Stimulated activated naive CD8-positive, alpha-beta T cell treated with anti-CD3 and anti-CD28 coated beads, Interleukin-15, Interleukin-2, amounts not matched to agents 100 U/mL and 50 U/mL, for 24 hours (primary cell): Measurements from ENCODE around the gene DENND11.

Source experiments
- ATAC-seq: fragments of 150-1000 bp; cut with Tn5 transposase; one replicate; pipeline ENCODE4 v1.10.0; 2021
- DNase-seq: peaks from one replicate; pipeline ENCODE4 v3.0.0; 2021

Gene DENND11

DNA sequence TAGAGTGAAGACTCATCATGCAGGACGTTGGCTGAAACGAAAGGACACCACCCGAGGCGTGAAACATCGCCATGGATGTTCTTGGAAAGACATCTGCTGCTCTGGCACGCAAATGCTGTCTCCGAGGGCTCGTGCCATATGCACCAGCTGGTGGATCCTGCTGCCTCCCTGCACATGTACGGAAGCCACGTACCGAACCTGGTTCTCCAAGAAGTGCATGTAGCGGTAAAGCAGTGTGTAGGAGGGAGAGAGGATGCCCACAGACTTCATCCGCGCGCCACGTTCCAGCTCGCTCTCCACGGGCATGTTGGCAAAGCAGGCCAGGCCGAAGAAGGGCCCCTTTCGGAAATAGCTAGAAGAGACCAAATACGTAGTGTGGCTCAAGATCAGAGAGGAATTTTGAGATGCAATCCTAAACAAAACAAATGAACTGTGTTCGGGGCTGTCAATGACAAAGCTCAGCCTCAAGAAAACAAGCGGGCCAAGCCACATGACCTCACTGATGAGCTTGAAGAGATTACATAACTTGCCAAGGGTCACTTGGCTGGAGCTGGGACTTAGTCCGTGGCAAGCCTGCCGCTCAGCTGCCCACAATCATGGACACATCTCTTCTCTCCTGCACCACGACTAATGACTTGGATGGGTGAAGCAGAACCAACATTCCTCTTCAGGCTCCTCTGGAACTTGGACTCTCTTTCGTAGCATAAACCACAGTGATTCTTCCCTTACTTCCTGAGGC, 16.5 kb downstream of the DENND11 start:
- DNase-seq, result no peak
- ATAC-seq, result no peak

DNA sequence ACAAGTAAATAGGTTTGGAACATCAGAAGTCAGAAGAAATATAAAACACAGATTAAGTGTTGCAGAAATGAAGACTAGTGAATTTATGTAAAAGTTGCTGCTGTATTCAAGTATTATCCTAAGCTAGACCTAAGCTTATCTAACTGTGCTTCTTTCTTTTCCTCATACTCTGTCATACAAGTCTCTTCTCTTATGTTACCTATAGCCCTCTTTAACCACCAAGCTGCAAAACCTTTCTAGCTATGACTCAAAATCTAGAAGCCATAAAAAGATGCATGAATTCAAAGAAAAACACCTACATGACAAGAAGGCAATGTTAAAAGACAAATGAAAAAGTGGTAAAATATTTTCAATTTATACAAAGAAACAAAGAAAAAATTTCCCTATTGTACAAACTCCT, 23.0 kb downstream of the DENND11 start:
- DNase-seq (no peak), ATAC-seq (peak; percentile 55)

DNA sequence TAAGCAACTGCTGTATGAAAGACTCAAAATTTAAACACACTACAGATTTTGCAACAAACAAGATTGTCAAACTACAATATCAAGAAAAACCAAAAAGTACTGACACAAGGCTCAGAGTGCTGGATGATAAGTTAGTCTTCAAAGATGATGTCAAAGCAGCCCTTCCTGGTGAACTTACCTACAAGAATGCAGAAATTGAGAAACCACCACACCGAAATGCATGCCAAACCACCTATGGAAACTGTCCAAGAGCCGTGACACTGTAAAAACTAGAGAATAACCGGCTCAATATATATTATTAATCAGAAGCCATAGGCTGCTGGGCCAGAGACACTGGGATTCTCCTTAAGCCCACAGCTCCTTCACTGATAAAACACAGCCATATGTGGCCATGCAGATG, 25.3 kb downstream of the DENND11 start:
- DNase-seq (no peak), ATAC-seq (no peak)

DNA sequence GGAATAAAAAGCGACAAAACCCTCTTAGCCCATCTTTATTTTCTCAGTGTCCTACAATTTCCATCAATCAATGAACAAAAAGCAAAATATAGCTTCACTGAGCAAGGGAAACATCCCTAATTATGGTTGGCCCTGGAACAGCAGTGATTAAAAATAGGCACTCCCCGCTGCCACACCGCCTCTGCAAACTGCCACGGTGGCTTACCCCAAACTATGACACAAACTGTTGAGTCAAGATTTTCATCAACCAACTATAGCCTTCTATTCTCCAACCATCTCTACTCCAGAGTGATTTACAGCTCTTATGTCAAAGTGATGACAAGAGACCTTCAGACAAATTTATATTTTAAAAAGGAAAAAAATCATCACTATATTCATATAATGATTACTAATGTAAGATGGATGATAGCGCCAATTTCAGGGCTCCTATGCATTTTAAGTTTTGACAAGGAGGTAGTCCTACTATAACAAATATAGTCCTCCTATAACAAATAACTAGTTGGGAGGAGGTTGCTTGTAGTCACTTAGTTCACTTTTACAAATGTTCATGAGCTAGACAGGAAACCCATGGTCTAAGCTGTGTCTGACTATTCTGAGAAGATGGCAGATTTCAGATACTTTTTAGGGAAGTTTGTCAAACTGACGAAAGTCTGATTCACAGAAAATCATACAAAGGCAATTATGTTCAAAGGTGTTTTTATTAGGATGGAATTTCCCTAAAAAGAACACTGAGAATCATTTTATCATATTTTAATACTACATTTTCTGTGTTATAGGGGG, 26.3 kb downstream of the DENND11 start:
- peak; percentile 73 for ATAC-seq
- no peak for DNase-seq

DNA sequence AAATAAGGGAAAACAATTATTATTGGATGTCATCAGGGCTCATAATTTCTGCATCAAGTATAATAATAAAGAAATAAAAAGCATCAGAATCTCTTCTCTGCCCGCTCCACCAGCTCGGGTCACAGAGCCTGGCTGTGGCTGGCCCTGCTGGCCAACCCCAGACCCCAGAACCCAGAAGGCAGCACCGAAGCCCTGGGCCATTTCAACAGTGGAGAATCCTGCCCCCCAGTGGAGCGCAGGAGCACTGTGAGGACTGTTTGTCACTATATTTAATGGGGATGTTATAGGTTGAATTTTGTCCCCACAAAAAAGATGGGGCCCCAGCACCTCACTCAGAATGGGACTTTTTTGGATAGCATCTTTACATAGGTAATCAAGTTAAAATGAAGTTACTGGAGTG, 27.3 kb downstream of the DENND11 start:
- no peak for DNase-seq

DNA sequence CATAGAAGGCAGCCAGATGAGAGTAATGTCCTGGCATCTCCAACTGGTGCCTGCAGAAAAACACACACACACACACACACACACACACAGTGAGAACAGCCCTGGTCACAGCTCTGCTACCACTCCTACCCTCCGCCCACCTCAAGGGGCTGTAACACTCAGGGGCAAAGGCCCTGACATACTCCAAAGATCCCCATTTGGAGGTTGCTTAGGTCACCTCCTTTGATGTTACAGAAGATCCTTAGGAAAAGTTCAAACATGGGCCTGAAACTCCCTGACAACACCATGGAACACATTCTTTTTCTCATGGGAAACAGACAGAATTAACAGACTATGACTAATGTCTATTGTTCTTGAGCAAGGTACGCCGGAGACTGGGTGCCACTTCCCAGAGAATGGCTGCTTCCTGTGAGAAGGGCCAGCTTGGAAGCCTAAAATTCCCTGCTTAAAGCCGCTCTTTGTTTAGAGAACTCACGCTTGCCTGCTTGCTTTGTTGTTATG, 27.7 kb downstream of the DENND11 start:
- DNase-seq (no peak), ATAC-seq (no peak)

More for the DNA sequence above, 27.3 kb downstream of the DENND11 start:
- ATAC-seq, result no peak

DNA sequence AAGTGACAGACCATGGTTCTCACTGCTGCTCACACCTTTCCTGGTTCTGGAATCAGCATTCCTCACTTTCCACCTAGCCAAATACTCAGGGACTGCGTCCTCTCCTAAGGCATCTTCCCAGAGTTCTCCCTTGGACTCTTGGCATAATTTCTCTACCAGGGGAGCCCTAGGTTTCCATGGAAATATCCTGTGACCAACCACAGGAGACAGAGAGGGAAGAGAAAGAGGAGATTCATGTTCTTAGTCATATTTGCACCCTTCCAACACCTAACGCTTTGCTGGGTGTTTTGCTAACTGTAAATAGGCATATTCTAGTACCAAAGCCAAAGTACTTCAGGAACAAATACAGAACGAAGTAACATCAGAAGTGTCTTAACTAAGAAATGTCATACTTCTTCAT, 28.6 kb downstream of the DENND11 start:
- DNase-seq (no peak), ATAC-seq (no peak)

DNA sequence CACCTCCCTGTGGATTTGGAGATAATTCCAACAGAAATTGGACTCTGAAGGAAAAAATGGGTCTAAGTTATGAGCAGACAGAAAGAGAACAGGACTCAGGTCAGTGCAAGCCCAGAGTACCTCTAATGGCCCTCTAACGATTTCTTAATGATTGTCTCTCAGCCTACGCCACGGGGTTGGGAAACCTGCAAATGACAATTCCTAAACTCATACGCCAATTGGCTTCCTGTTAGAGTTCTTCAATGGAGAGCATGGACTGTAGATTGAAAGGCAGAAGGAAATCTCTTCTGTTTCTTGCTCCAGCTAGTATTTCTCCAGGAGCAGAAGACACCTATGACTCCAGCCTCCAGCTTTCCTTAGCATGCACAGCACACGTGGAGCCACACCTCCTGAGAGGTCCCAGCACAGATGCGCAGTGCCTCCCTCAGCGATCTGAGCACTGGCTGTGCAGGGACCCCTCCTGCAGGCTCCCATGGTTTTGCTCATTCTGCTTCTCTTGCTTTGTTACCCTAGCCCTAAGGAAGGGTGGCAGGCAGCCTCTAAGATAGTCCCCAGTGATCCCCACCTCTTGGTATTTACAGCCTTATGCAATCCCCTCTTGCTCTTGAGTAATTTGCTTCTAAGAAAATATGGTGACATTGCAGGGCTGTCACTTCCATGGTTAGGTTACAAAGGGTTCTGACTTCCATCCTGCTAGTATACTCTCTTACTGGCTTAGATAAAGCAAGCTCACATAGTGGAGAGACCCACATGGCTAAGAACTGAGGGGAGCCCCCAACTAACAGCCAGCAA, 30.1 kb downstream of the DENND11 start:
- no peak for ATAC-seq
- DNase-seq, result no peak

DNA sequence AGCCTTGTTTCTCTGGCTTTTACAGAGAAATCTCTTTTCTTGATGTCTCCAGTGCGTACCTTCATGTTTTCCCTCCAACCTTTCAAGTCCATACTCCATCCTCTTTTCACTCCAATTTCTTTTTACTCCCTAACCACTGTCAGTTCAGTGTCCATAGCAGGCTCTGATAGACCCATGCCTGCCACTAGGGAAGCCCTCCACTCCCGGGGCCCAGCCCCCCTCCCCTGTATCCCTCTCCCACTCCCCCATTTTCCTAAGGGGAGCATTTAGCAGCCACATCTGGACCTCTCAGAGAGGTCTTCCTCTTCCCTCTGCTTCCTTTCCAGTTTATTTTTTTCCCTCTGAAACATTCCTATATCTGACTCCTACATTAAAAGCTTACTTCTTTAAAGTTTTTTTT, 33.1 kb downstream of the DENND11 start:
- ATAC-seq, result no peak
- DNase-seq, result no peak

DNA sequence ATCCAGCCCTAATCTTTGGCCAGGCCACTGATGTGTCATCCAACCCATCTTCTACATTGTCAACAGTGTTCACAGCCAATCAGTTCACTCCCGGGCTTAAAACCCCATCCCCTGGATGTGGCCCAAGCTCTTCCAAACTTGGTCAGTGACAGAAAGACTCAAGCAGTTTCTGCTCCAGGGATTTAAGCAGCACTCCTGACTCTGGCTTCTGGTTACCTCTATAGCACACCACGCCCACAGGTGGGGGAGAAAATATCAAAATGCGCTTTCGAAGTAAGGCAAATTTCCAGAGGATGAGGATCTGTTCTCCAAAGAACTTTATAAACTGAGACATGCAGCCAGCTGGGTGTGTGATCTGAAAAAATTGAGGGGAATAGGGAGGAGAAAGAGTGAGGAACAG, 35.9 kb downstream of the DENND11 start:
- no peak for DNase-seq
- no peak for ATAC-seq

DNA sequence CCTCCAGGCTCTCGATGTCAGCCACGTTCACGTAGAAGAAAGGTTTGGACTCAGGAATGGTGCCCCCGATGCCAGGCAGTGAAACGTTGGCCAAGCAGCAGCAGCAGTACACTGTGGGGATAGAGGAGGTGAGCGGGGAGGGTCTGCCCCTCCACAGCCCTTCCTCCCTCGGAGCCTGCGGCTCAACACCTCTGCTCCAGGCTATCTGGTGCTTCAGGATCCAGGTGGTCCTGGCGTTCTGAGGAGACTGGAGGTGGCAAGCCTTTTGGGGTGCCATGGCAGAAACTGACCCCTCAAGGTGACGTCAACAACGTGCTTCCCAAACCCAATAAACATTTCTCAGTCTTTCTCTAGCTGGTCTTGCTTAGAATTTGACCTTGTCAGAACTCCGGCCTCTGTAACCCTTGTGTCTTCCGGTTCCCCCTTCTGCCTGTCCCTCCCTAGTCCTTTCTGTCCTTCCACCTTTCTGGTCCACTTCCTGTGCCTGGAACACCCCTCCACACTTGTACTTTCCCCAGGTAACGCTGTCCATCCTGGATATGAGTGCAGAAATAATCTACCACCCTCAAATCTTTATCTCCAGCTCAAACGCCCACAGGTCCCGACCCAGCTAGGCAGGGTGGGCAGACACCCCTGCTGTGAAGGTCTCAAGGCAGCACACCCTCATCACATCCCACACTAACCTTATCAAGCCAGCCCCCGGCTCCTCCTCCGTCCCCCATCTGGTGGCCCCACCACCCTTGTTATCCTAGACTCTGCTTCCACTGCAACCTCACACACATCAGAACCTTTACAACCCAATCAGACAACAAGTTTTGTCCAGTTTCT, 36.5 kb downstream of the DENND11 start:
- DNase-seq, result no peak
- ATAC-seq, result no peak

DNA sequence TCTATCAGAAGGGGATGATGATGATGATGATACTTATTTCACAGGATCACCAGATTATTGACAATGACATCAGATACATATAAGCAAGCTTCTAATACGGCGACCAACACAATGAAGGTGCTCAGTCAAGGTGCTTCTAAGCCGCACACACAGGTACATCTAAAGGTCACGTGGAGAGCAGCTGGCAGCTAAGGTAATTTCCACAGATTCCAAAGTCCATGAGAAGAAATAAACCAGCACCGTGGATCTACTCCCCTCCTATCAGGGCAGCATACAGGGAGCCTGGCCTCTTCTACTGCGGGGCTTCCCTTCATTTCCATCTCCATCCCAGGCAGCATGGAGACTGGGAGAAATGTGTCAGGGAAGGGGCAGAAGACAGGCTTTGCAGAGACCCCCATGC, 37.5 kb downstream of the DENND11 start:
- ATAC-seq, result no peak
- DNase-seq, result no peak

DNA sequence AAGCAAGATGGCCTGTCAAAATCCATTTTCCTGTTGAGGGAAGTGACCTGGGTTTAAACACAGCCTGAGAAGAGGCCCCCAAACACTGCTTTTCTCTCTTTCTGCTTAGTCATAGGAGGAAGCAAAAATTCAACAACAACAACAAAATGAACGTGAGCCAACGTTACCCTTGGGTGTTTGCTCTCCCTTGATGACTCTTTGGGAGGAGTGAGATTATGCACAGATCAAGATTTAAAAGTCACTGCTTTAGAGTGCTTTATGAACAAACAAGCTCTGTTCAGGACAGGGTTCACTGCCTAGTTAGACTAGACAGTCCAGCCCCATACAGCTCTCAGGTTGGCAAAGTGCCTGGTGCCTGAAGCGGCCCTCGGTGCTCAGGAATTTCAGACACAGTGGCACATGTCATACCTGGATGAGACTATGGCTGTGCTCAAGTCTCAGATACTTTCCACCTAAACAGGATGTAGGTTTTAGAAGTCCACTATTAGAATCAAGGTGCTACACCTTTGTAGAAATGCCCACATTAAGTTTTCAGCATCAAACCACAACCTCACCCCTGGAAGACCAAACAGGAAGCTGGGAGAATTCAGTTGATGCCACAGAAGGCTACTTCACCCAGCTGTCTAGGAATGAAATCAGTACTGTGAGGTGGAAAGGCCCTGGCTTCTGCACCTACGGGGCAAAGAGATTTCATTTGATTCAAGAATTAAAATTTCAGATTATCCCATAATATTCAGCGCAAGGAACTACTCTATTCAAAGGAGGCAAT, 38.7 kb downstream of the DENND11 start:
- ATAC-seq, result no peak
- DNase-seq, result no peak

DNA sequence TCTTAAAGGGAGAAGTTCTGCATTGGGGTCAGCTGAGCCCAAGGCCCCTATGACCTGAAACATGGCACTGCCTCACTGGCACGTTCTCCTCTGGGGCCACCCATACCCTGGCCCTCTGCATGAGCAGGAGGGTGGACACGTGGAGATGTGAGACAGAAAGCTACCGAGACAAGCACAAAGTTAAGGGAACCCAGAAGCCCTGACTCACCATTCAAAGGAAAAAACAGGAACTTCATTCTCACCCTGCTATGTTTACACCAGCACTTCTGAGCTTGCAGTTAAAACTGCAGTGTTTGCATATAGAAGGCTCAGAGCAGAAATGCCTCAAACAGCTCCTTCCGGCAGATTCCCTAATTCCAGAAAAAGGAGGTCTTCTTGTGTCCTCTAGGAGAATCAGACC, 41.7 kb downstream of the DENND11 start:
- ATAC-seq, result no peak
- no peak for DNase-seq

DNA sequence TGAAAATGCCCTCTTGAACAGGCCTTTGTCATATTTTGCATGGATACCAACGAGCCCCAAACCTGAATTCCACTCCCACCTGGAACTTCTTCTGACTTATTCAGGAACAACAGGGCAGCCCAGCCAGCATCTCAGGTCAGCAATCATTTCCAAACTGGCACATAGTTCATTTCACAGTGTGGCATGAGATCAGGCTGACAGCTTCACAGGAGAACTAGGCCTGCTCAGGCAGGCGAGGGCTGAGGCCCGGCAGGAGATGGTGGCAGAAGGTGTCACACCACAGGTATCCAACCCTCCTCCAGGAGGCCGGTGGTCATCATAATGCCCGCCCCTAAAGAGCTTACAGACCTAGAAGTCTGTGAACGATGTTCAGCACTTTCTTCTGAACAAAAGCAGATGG, 42.5 kb downstream of the DENND11 start:
- ATAC-seq (no peak), DNase-seq (no peak)

DNA sequence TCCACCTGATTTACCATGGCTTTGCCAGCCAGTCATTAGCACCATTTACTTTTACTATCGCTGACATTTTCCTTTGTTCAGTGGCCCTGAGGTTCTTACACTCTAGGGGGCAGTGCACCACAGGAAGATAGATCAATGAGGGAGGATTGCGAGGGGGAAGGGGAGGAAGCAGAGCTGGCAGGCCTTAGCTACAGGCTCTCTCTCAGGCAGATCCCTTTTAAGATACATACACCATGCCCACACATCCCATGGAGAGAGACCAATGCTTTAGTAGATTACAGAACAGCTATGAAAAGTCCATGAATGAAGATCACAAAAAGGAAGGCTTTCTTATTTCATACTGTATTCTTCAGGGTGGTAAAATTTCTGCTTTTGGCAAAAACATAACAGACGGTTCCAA, 47.4 kb downstream of the DENND11 start:
- peak; percentile 57 for DNase-seq
- peak; percentile 77 for ATAC-seq

DNA sequence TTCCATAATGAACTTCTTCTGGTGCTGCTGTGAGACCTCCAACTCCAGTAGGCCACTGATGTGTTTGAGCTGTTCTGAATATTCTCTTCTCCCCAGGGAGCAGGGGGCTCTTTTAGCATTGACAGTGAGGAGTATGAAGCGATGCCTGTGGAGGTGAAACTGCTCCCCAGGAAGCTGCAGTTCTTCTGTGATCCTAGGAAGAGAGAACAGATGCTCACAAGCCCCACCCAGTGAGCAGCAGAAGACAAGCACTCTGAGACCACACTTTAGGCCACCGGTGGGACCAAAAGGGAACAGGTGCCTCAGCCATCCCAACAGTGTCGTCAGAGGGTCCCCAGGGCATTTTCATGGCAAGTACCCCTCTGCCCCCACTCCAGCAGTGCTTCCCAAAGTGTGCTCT, 49.3 kb downstream of the DENND11 start:
- ATAC-seq (no peak), DNase-seq (no peak)
